Upper lobe of left lung (tissue), 6 donors: ENCODE results near the gene FAM110A. TPM values are rescaled to one million over a fixed set of nuclear protein-coding genes. Genes with fewer than 3 reads are reported as not detected.

Experiments
- ATAC-seq, 2 donors: fragments of 200-7000 bp; cut with Tn5 transposase; one replicate each; pipeline ENCODE4 v1.9.1; 2022; ENCODE audit warnings: mild to moderate bottlenecking in 2 of 2, moderate library complexity in 2 of 2; ENCODE audit not compliant: low FRiP score in 2 of 2
- DNase-seq, 2 donors: peaks; one replicate each; pipeline ENCODE4 v3.0.0-alpha.2; 2019 to 2020
- H3K27ac ChIP-seq, 4 donors: fragments of 200-600 bp; sonication (generic); one replicate each; pipeline ENCODE4 v1.5.1; 2016 to 2019
- H3K27me3 ChIP-seq, 4 donors: fragments of 200-600 bp; sonication (generic); one replicate each; pipeline ENCODE4 v1.5.1; 2017 to 2019
- H3K36me3 ChIP-seq, 4 donors: fragments of 200-600 bp; sonication (generic); one replicate each; pipeline ENCODE4 v1.5.1; 2016 to 2019
- H3K4me1 ChIP-seq, 4 donors: fragments of 200-600 bp; sonication (generic); one replicate each; pipeline ENCODE4 v1.5.1; 2018 to 2019
- H3K4me3 ChIP-seq, 4 donors: fragments of 200-600 bp; sonication (generic); one replicate each; pipeline ENCODE4 v1.5.1; 2017 to 2019; ENCODE audit warnings: mild to moderate bottlenecking in 2 of 4, moderate library complexity in 1 of 4
- H3K9me3 ChIP-seq, 4 donors: fragments of 200-600 bp; sonication (generic); one replicate each; pipeline ENCODE4 v1.5.1; 2018 to 2019
- CTCF ChIP-seq, 6 experiments: fragments of 450-650 bp in 4 of 6; fragments of 200-600 bp in 2 of 6; sonication (generic) in 2 of 6; IDR thresholded peaks; one replicate each; pipeline ENCODE4 v1.5.1; 2016 to 2019; ENCODE audit warnings: antibody characterized with exemption in 6 of 6
- EP300 ChIP-seq, 4 donors: sonication (generic); formaldehyde crosslinking; IDR thresholded peaks; one replicate each; pipeline ENCODE4 v1.5.1; 2017; ENCODE audit warnings: antibody characterized with exemption in 4 of 4, control low read depth in 2 of 4
- POLR2A ChIP-seq, 4 donors: fragments of 450-650 bp; IDR thresholded peaks; one replicate each; pipeline ENCODE4 v1.5.1; 2016 to 2017; ENCODE audit warnings: antibody characterized with exemption in 4 of 4, mild to moderate bottlenecking in 2 of 4
- POLR2AphosphoS5 ChIP-seq, 2 donors: sonication (generic); formaldehyde crosslinking; IDR thresholded peaks; one replicate each; pipeline ENCODE4 v1.5.1; 2017; ENCODE audit warnings: antibody characterized with exemption in 2 of 2
- WGBS, 2 donors: methylation state at CpG; one replicate each; pipeline ENCODE4 v1.1.5; 2017 to 2018; 5-methylcytosine and 5-hydroxymethylcytosine counted together
- total RNA-seq, 6 donors: library from RNA; depleted of rRNA in 4 of 6; stranded (reverse); fragments of >200 nt in 4 of 6; gene quantifications; one replicate each; pipeline versions ENCODE4 v1.1.0 to v1.2.1, GENCODE V29; 2016 to 2021
- donor health status: DM: no; HTN: no; CAD: no; lungs with moderate emphysema.
- donor health status: DM: no; HTN: yes; CAD: no; lungs with severe emphysema.

The FAM110A gene
- total RNA-seq, 6 donors from 2014 or later, result 13.2 to 27.9 (median 19.9) TPM

GRCh38 chr20:844473-845225 is 11.1 kb downstream of the FAM110A start:
- Histone ChIP-seq H3K9me3 (no peaks in the 10 kb centered on the region), H3K27me3 (no peaks in the 10 kb centered on the region), H3K4me3 (peak overlapping the region in 3 of 4 donors; percentile 39 to 49 (median 46)), H3K4me1 (peaks cover 33 to 68% (median 54%) of the 10 kb centered on the region in 4 donors), H3K36me3 (peaks cover 0 to 9% (median 3%) of the 10 kb centered on the region in 4 donors), H3K27ac (peak overlapping the region in 2 of 4 donors; percentile 9 to 74)
- TF ChIP-seq POLR2A (IDR thresholded peaks at IDR 0.05) (no peak), CTCF (IDR thresholded peaks at IDR 0.05) (peak in 2 of 6 experiments; percentile 9 to 12), EP300 (IDR thresholded peaks at IDR 0.05) (no peak), POLR2AphosphoS5 (IDR thresholded peaks at IDR 0.05) (peak in 1 of 2 donors; percentile 43)
- 12 to 17% methylated on average over 19 to 37 of the region's 47 CpGs for WGBS, 2 donors
- peak; percentile 88 to 95 for ATAC-seq
- DNase-seq, result peak; percentile 92 to 97

DNA sequence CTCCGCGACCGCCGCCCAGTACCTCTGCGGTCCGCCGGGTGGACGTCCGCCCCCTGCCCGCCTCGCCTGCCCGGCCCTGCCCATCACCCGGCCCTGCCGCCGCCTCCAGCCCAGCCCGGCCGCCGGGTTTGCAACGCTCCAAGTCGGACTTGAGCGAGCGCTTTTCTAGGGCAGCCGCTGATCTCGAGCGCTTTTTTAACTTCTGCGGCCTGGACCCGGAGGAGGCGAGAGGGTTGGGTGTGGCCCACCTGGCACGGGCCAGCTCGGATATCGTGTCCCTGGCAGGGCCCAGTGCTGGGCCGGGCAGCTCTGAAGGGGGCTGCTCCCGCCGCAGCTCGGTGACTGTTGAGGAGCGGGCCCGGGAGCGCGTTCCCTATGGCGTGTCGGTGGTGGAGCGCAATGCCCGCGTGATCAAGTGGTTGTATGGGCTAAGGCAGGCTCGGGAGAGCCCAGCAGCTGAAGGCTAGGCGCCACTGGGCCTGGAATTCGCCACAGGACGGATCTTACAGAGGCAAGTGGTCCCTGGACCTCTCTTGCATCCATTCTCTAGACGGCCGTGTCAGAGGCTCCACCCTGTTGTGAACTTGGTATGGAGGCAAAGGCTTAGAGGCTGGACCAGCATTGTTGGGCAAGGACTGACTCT is 11.8 kb downstream of the FAM110A start:
- DNase-seq (peak; percentile 27 to 84), ATAC-seq (no peak)
- peaks cover 0 to 9% (median 3%) of the 10 kb centered on the region in 4 donors for H3K36me3 ChIP-seq
- H3K4me3 ChIP-seq, result peak overlapping the region in 3 of 4 donors; percentile 39 to 49 (median 46)
- H3K27me3 ChIP-seq, result no peaks in the 10 kb centered on the region
- no peak for TF ChIP-seq EP300 (IDR thresholded peaks at IDR 0.05)
- no peak for TF ChIP-seq POLR2A (IDR thresholded peaks at IDR 0.05)
- no peak for TF ChIP-seq POLR2AphosphoS5 (IDR thresholded peaks at IDR 0.05)
- peak overlapping the region in 1 of 4 donors; percentile 74 for H3K27ac ChIP-seq
- H3K9me3 ChIP-seq, result no peaks in the 10 kb centered on the region
- H3K4me1 ChIP-seq, result peaks cover 33 to 68% (median 54%) of the 10 kb centered on the region in 4 donors
- whole genome bisulfite sequencing, 2 donors, result 63 to 84% methylated on average over 31 to 38 of the region's 50 CpGs

GRCh38 chr20:845941-846893 is 12.7 kb downstream of the FAM110A start:
- Histone ChIP-seq H3K27me3 (no peaks in the 10 kb centered on the region), H3K9me3 (no peaks in the 10 kb centered on the region), H3K36me3 (peaks cover 0 to 9% (median 3%) of the 10 kb centered on the region in 4 donors), H3K4me3 (peak overlapping the region in 1 of 4 donors; percentile 49), H3K4me1 (peaks cover 33 to 60% (median 49%) of the 10 kb centered on the region in 4 donors), H3K27ac (peak overlapping the region in 2 of 4 donors; percentile 31 to 74)
- ATAC-seq, result peak in 1 of 2 donors; percentile 41
- 52 to 63% methylated on average over 11 of the region's 11 CpGs for WGBS, 2 donors
- no peak for TF ChIP-seq POLR2A (IDR thresholded peaks at IDR 0.05)
- no peak for TF ChIP-seq CTCF (IDR thresholded peaks at IDR 0.05)
- no peak for TF ChIP-seq POLR2AphosphoS5 (IDR thresholded peaks at IDR 0.05)
- no peak for TF ChIP-seq EP300 (IDR thresholded peaks at IDR 0.05)
- no peak for DNase-seq

DNA sequence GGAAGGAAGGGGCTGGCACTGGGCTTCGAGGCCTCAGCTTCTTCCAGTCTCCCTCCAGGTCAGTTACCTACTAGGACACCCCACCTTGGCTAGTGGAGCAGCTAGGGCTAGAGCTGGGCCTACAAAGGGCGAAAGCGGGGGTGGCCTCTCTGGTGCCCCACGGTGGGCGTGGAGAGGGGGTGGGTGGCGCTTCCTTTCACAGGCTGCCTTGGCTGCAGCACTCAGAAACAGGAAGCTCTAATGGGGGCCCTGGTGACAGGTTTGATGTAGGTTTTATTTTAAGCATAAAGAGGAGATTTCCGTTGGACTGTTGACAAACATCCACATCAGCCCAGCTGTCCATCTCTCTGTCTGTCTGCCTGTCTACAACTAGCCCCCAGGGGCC is 13.4 kb downstream of the FAM110A start:
- TF ChIP-seq EP300 (IDR thresholded peaks at IDR 0.05) (no peak), POLR2A (IDR thresholded peaks at IDR 0.05) (no peak), CTCF (IDR thresholded peaks at IDR 0.05) (no peak), POLR2AphosphoS5 (IDR thresholded peaks at IDR 0.05) (no peak)
- Histone ChIP-seq H3K4me1 (peaks cover 33 to 54% (median 44%) of the 10 kb centered on the region in 4 donors), H3K36me3 (peaks cover 0 to 9% (median 3%) of the 10 kb centered on the region in 4 donors), H3K27me3 (no peaks in the 10 kb centered on the region), H3K27ac (peak overlapping the region in 2 of 4 donors; percentile 31 to 74), H3K4me3 (peak overlapping the region in 1 of 4 donors; percentile 49), H3K9me3 (no peaks in the 10 kb centered on the region)
- DNase-seq, result peak; percentile 26 to 61
- no peak for ATAC-seq
- WGBS, 2 donors, result 45 to 63% methylated on average over 6 to 7 of the region's 7 CpGs
